Sigmoid colon (tissue), 3 donors: Measurements from ENCODE around the gene ELMO1.

ENCODE experiments used
- CTCF ChIP-seq, 4 experiments: fragments of 450-650 bp in 3 of 4; fragments of 200-600 bp in 1 of 4; IDR thresholded peaks; one replicate each; pipeline ENCODE4 v1.5.1; 2016 to 2019; ENCODE audit warnings: antibody characterized with exemption in 4 of 4, mild to moderate bottlenecking in 3 of 4, moderate library complexity in 2 of 4
- POLR2A ChIP-seq, 2 donors: fragments of 450-650 bp; IDR thresholded peaks; one replicate each; pipeline ENCODE4 v1.6.1; 2016; ENCODE audit warnings: antibody characterized with exemption in 2 of 2, mild to moderate bottlenecking in 2 of 2, moderate library complexity in 2 of 2

DNA sequence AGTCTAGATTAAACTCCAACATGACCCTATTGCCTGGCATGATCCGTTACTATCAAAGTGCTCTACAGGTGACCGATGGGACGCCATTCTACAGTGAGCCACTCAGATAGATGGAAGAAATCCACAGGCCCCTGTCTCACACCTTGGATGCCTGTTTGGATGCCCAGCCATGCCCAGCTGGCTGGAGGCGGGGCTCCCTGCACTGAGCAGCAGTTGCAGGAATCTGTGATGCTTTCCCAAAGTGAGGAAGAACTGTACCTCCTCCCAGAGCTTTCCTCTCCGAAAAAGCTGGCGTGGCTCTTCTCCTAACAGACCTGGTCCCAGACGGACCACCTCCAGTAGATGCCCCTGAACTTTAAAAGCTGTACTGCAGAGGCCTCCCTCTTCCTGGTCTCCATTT, 253.3 kb downstream of the ELMO1 start:
- TF ChIP-seq CTCF (IDR thresholded peaks at IDR 0.05): no peak
- no peak for TF ChIP-seq POLR2A (IDR thresholded peaks at IDR 0.05)
